Measurements from ENCODE around the gene KPNA5. TPM values are rescaled to one million over a fixed set of nuclear protein-coding genes. Genes with fewer than 3 reads are reported as not detected.
"Not testable (repeated sequence)": the region's sequence is repeated elsewhere in the genome, so short reads cannot be mapped to it uniquely, and the experiment has no call there.

Gene KPNA5
- total and polyA plus RNA-seq, 2 of the 8 experiments (the other 6 are each of a cell fraction or from before 2014, with no cell fraction given) = 2.0 to 9.7 TPM

DNA sequence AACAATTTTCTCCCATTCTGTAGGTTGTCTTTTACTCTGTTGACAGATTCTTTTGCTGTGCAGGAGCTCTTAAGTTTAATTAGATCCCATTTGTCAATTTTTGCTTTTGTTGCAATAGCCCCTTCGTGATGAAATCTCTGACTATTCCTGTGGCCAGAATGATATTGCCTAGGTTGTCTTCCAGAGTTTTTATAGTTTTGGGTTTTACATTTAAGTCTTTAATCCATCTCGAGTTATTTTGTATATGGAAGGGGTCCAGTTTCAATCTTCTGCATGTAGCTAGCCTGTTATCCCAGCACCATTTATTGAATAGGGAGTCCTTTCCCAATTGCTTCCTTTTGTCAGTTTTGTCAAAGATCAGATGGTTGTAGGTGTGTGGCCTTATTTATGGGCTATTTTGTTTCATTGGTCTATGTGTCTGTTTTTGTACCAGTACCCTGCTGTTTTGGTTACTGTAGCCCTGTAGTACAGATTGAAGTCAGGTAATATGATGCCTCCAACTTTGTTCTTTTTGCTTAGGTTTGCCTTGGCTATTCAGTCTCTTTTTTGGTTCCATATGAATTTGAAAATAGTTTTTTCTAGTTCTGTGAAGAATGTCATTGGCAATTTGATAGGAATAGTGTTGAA is 5.6 kb downstream of the KPNA5 start:
- H4K8ac ChIP-seq (ENCODE audit: extremely low read depth, insufficient read depth, low read length); H3K4me1 ChIP-seq (replicated peaks in 1 of 4; ENCODE audit: control insufficient read depth in 3 of 4, insufficient read depth in 4 of 4, low read length in 3 of 4); H3K4me2 ChIP-seq (ENCODE audit: insufficient read depth in 1 of 2, low read depth in 2 of 2, low read length in 2 of 2); H3K4me3 ChIP-seq (ENCODE audit: extremely low read depth in 1 of 4, insufficient read depth in 2 of 4, low read depth in 3 of 4, low read length in 4 of 4); H4K20me1 ChIP-seq (replicated peaks in 1 of 2; ENCODE audit: control insufficient read depth in 1 of 2, insufficient read depth in 2 of 2, low read length in 2 of 2); H3K9me3 ChIP-seq (ENCODE audit: insufficient read depth in 2 of 2, low read depth in 1 of 2, low read length in 1 of 2); H3K79me1 ChIP-seq (ENCODE audit: low read depth, low read length); H2AK5ac ChIP-seq (ENCODE audit: low read depth, low read length); H3K23me2 ChIP-seq (ENCODE audit: low read depth, low read length); H2AFZ ChIP-seq (ENCODE audit: low read length); H2BK5ac ChIP-seq (ENCODE audit: low read depth, low read length); H3K14ac ChIP-seq (ENCODE audit: insufficient read length); H3K18ac ChIP-seq (ENCODE audit: extremely low read depth, low read length); H2BK120ac ChIP-seq (replicated peaks; ENCODE audit: low read depth, low read length); H2BK15ac ChIP-seq (ENCODE audit: low read length); H3K9ac ChIP-seq (replicated peaks in 1 of 4; ENCODE audit: extremely low read depth in 1 of 4, low read depth in 3 of 4, low read length in 3 of 4); H3K4ac ChIP-seq (replicated peaks; ENCODE audit: insufficient read length, low read depth, low read length); DNase-seq (ENCODE audit: low read depth in 1 of 2, low spot score in 2 of 2); H3K56ac ChIP-seq (replicated peaks; ENCODE audit: insufficient read length, low read depth, low read length); FAIRE-seq; H4K91ac ChIP-seq (replicated peaks; ENCODE audit: insufficient read length, low read length); H2BK20ac ChIP-seq (ENCODE audit: low read length); H3K23ac ChIP-seq (ENCODE audit: insufficient read length); H3K27ac ChIP-seq (ENCODE audit: low read depth, low read length); H4K5ac ChIP-seq (ENCODE audit: insufficient read length, low read depth, low read length); H2BK12ac ChIP-seq (ENCODE audit: low read depth, low read length); H3K27me3 ChIP-seq (replicated peaks in 1 of 4; ENCODE audit: control insufficient read depth in 3 of 4, extremely low read depth in 1 of 4, insufficient read depth in 3 of 4, low read length in 3 of 4): not testable (repeated sequence)
- POLR2A ChIA-PET (ENCODE audit: partially characterized antibody) = interaction anchor here (1.1 kb wide), 1 partner anchor 8 kb away, joined by 3 read pairs; no protein-coding TSS in a partner anchor
- peaks cover 0 to 15% (median 0%) of the 10 kb centered on the region in 4 experiments; a peak in 2 of 8 replicates for H3K36me3 ChIP-seq (ENCODE audit: control insufficient read depth in 2 of 4, insufficient read depth in 4 of 4, low read length in 3 of 4)
- 78% methylated on average over 2 of the region's 2 CpGs; no CpG with 5 or more reads in 1 of the 2 experiments for WGBS, 2 experiments (ENCODE audit: extremely low coverage in 1 of 2, insufficient coverage in 1 of 2, insufficient read length in 1 of 2, insufficient replicate concordance in 2 of 2, low coverage in 1 of 2, low lambda C conversion rate in 2 of 2, missing lambda C conversion rate in 1 of 2)
- H3K79me2 ChIP-seq (ENCODE audit: control insufficient read depth in 1 of 2, insufficient read depth in 2 of 2, low read length in 2 of 2) = peaks cover 10 to 93% of the 10 kb centered on the region in 2 experiments
- CTCF ChIA-PET (ENCODE audit: partially characterized antibody) = interaction anchor here (0.7 kb wide), 1 partner anchor 282 kb away, joined by 3 read pairs; no protein-coding TSS in a partner anchor
